Mononuclear cell (primary cell): ENCODE data around the gene GABRR2. TPM values are rescaled to one million over a fixed set of nuclear protein-coding genes. Genes with fewer than 3 reads are reported as not detected.

Experiments used
- H3K27me3 ChIP-seq: 2 replicates; pipeline ENCODE4 v1.6.0; 2011; ENCODE audit warnings: low read length, control low read depth; ENCODE audit not compliant: insufficient read depth
- H3K4me1 ChIP-seq: 2 replicates; pipeline ENCODE4 v1.5.1; 2011; ENCODE audit warnings: mild to moderate bottlenecking, low read length, control low read depth; ENCODE audit not compliant: insufficient read depth
- H3K4me3 ChIP-seq: 2 replicates; pipeline ENCODE4 v1.5.1; 2011; ENCODE audit warnings: mild to moderate bottlenecking, low read length, moderate library complexity
- H3K9me3 ChIP-seq: 2 replicates; pipeline ENCODE4 v1.5.1; 2011; ENCODE audit warnings: low read depth, mild to moderate bottlenecking, control low read depth, low read length
- total RNA-seq: library from RNA; depleted of rRNA; stranded (reverse); fragments of >200 nt; gene quantifications from one replicate; pipeline ENCODE4 v1.2.3, GENCODE V29; 2012

Gene GABRR2
- total RNA-seq, 1 donor, result 0.63 TPM

DNA sequence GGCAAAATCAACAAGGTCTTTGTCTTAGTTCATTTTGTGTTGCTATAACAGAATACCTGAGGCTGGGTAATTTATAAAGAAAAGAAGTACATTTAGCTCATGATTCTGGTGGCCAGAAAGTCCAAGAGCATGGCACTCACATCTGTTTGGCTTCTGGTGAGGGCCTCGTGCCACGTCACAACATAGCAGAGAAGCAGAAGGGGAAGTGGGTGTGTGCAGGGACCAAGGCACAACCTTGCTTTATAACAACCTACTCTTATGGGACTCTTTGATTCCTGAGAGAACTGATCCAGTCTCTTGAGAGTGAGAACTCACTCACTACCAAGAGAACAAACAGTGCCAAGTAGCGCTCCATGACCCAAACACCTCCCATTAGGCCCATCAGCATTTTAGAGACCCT is 25.4 kb downstream of the GABRR2 start:
- H3K4me3 ChIP-seq, result no peak overlapping the region
- H3K27me3 ChIP-seq, result no peaks in the 10 kb centered on the region
- no peaks in the 10 kb centered on the region for H3K4me1 ChIP-seq
- no peaks in the 10 kb centered on the region for H3K9me3 ChIP-seq

DNA sequence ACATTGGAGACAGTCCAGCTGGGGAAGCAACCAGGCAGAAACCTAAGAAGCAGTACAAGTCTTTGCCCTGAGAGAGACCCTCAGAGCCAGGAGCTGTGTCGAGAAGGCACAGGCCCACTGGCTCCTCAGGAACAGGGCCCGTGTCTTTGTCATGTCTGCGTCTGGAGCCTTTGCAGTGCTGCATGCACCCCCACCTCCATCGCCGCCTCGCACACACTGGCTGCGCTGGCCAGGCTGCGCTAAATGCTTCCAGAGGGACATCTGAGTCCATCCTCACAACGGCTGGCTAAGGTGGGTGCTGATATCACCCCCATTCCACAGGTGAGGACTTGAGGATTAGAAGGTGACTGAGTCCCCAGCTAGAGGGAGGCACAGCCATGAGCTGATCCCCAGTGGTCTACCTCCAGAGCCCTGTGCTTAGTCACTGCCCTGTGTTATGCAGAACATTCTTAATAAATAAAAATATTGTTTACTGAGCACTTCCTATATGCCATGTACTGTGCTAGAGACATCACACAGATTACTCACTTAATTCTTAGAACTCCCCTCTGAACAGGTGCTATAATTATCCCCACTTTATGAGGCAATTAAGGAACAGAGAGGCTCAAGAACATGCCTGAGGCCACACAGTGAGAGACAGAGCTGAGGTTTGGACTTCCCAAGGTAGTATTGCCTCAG is 27.6 kb downstream of the GABRR2 start:
- Histone ChIP-seq H3K9me3 (no peaks in the 10 kb centered on the region), H3K27me3 (no peaks in the 10 kb centered on the region), H3K4me1 (no peaks in the 10 kb centered on the region), H3K4me3 (no peak overlapping the region)

DNA sequence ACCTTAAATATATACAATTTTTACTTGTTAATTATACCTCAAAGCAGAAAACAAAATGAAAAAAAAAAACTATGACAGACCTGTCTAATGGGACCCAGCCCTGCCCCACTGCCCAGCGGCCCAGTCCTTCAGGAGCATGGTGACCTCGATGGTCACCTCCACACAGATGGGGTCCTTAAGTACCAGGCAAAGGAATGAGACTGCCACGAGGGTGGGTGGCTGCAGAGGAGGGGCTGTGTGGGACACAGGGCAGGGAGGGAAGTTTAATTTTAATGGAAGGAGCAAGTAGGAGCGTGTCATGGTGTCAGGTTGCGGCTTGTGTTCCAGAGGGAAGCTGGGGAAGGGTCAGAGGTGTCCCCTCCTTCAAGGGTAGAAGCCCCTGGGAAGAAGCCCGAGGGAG is 28.6 kb downstream of the GABRR2 start:
- H3K27me3 ChIP-seq, result no peaks in the 10 kb centered on the region
- H3K4me1 ChIP-seq, result no peaks in the 10 kb centered on the region
- no peaks in the 10 kb centered on the region for H3K9me3 ChIP-seq
- no peak overlapping the region for H3K4me3 ChIP-seq

DNA sequence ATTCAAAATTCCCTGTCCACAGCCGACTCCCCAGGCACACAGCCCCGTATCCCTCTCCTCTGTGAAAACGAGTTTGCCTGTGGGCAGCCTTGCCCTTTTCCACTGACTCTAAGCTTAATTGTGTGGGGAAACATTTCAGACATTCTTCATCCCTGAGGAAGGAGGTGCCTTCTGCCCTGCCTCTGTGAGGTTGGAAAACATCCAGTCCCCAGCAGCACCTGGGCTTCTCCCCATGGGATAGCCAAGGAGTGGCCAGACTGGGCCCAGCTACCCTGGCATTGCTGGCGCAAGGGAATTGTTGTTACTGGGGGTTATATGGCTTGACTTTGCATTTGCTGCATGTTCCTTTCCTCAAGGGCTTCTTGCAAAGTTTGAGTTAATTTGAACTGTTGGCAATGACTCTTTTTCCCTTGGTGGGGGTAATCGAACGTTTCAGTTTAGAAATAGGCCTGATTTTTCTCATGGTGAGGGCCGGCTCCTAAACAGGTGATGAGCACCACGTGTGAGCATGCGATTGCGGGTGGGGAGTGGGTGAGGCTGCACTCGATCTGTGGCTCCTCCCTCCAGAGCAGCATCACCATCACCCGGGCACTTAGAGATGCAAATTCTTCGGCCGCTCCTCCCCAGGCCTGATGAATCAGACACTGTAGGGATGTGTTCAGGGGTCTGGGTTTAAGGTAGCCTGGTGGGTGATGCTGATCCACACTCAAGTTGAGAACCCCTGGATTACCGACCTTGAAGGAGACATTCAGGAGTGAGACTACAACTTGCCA is 29.9 kb downstream of the GABRR2 start:
- no peaks in the 10 kb centered on the region for H3K27me3 ChIP-seq
- H3K4me3 ChIP-seq, result no peak overlapping the region
- no peaks in the 10 kb centered on the region for H3K4me1 ChIP-seq
- no peaks in the 10 kb centered on the region for H3K9me3 ChIP-seq

DNA sequence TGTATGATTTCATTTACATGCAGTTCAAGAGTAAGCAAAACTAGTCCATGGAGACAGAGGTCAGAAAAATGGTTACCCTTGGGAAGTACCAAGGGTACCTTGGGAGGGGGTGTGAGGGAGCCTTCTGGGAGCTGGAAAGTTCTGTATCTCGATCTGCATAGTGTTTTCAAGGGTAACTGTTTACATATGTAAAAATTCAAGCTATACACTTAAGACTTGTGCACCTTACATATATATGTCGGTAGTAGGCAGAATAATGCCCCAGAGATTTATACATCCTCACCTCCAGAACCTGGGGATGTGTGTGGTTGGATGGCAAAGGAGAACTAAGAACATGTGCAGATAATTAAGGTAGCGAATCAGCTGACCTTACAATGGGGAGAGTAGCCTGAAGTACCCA is 31.0 kb downstream of the GABRR2 start:
- H3K9me3 ChIP-seq, result no peaks in the 10 kb centered on the region
- H3K4me3 ChIP-seq, result no peak overlapping the region
- H3K27me3 ChIP-seq, result no peaks in the 10 kb centered on the region
- no peaks in the 10 kb centered on the region for H3K4me1 ChIP-seq

DNA sequence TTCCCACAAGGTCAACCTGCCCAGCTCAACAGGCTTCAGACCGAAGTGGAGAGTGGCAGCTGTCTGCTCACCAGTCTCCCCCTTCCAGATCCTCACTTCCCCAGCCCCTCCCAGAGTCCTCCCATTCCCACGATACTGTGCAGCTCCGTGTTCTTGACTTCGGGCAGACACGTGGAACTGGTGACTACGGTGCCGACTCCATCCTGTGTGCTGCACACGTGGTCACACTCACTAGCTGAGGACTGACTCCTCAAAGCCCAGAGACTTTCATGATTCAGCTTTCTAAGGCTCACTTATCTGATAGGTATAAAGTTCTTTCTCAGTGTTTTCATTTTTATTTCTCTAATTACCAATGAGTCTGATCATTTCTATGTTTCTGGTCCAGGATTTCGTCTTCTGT is 32.4 kb downstream of the GABRR2 start:
- H3K9me3 ChIP-seq, result no peaks in the 10 kb centered on the region
- no peak overlapping the region for H3K4me3 ChIP-seq
- H3K27me3 ChIP-seq, result no peaks in the 10 kb centered on the region
- no peaks in the 10 kb centered on the region for H3K4me1 ChIP-seq

DNA sequence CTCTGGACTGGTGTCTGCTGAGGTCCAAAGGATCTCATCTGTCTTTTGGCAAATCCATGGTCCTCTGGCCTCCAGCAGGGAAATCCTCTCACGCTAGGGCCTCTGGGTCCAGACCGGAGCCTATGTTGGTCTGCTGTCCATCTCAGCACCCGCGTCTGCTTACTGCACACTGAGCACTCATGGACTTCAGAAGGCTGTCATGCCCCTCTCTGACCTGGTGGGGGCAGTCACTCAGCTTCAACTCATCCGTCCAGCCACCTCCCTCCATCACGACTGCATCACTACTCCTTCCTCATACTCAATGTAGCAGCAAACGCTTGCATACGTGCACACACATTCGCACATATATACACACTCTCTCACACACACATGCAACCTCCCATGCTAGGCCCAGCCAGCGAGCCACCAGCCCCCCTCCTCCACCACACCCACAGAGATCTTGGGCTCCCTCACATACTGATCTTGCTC is 33.3 kb downstream of the GABRR2 start:
- no peaks in the 10 kb centered on the region for H3K27me3 ChIP-seq
- no peaks in the 10 kb centered on the region for H3K4me1 ChIP-seq
- no peaks in the 10 kb centered on the region for H3K9me3 ChIP-seq
- no peak overlapping the region for H3K4me3 ChIP-seq

DNA sequence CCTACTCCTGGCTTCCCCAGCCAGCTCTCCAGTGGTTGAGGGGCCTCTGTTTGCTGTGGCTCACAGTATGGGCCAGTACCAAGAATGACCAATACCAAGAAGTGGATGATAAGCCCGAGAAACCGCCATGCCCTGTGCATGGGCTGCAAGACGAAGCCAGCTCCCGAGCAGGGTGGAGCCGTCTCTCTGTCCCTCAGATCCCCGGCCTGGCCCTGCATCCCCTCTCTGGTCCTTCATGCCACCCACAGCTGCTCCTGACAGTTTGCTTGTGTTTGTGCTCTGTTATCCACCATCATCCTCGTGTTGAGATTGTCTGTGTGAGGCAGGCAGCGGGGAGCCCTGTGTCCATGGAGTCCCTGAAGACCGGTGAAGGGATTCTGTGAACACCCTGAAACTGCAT is 36.1 kb downstream of the GABRR2 start:
- no peaks in the 10 kb centered on the region for H3K27me3 ChIP-seq
- H3K4me3 ChIP-seq, result no peak overlapping the region
- no peaks in the 10 kb centered on the region for H3K4me1 ChIP-seq
- H3K9me3 ChIP-seq, result no peaks in the 10 kb centered on the region

DNA sequence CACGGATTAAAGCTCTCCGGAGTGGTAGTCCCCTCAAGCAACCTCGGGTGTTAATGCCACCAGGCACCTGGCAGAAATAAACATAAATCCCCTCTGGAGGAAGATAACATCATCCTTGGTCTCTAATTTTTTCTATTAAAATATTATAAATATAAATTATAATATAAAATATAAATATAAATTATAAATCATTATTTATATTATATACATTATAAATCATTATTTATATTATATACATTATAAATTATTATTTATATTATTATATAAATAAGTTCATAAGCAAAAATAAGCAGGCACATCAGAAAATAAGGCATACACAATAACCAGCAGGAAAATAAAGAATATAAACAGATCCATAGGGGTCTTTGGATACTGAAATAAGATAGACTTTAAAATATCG is 39.2 kb downstream of the GABRR2 start:
- no peaks in the 10 kb centered on the region for H3K9me3 ChIP-seq
- no peaks in the 10 kb centered on the region for H3K27me3 ChIP-seq
- no peak overlapping the region for H3K4me3 ChIP-seq
- peaks cover 10% of the 10 kb centered on the region for H3K4me1 ChIP-seq

DNA sequence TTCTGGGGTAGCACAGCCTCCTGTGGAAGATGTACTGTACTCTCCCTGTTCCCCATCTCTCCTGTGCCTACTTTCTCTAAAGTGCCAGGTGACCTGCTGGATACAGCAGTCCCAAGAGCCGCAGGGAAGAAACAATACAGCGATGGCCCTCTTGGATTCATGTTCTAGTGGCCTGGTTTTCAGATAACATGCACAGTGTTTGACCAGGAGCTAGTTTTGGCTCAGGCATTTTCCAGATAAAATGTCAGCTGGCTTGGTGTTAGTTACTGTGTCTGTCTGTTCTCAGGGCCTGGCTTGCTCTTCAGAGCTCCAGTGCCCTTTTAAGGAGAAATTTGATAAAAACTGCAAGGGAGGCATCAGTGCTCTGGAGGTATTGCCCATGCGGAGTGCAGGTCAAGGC is 41.3 kb downstream of the GABRR2 start:
- Histone ChIP-seq H3K4me3 (no peak overlapping the region), H3K9me3 (no peaks in the 10 kb centered on the region), H3K27me3 (no peaks in the 10 kb centered on the region), H3K4me1 (peaks cover 13% of the 10 kb centered on the region)

DNA sequence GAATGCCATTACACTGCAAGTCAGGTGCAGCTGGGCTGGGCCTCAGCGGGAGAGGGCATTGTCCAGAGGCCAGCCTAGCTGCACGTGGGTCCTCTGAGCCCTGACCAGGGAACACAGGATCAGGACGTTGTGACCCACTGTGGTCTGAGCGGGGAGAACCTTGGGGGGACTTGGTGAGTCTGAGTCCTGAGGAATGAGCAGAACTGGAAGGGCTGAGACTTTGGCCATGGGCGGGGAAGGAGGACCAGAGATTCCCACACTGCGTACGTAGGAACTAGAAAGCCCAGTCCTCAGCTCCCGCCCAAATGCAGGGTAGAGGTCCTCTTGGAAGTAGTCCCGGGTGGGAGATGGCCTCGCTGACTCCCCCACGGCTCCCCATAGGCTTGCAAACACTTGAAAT is 42.5 kb downstream of the GABRR2 start:
- H3K4me3 ChIP-seq, result no peak overlapping the region
- H3K9me3 ChIP-seq, result no peaks in the 10 kb centered on the region
- H3K4me1 ChIP-seq, result peaks cover 13% of the 10 kb centered on the region
- no peaks in the 10 kb centered on the region for H3K27me3 ChIP-seq

DNA sequence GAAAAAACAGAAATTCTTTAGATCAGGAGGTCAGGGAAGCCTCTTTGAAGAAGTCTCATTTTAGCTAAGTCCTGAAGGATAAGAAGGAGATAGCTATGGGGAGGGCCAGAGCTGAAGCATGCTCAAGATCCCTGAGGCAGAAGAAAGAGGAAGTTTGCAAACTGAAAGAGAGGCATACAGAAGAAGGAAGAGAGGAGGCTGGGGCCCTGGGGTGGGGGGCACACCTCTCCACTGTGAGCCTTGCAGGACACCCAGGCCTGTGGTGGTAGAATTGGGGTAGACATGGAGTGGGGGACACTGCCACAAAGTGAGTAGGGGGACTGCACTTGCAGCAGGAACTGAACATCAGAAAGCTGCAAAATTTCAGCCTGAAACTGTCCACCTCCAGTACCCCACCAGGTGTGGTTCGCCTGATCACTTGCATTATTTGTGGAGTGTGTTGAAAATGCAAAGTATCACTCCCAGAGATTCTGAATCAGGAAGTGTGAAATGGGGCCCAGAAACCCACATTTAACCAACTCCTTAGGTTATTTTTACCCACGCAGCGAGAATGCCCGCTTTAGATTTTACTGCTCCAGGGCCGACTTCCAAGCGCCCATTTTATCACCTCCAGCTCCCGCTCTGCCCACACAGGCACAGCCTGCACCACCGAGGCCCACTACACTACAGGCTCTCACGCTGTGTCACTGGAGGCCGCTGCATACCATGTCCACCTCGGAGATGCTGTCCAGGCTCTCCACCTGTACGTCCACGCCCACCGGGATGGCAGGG is 44.0 kb downstream of the GABRR2 start:
- H3K4me1 ChIP-seq, result peaks cover 13% of the 10 kb centered on the region
- H3K4me3 ChIP-seq, result no peak overlapping the region
- H3K27me3 ChIP-seq, result no peaks in the 10 kb centered on the region
- no peaks in the 10 kb centered on the region for H3K9me3 ChIP-seq

DNA sequence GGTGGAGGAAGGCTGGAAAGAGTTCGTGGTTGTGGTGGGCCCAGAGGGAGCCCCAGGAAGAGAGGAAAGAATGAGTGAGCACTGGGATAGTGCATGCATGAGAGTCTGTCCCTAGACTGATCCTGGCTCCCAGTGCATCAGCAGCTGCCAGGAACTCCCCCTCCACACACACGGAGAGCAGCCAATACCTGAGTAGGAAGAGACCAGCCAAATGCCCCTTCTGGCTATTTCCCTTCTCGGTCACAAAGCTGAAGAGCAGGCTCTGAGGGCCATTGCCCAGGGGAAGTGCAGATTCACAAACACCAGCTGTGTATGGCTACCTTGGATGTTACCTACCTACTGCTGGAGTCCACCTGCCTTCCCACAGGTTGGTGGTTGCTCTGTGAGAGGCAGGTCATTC is 45.1 kb downstream of the GABRR2 start:
- no peak overlapping the region for H3K4me3 ChIP-seq
- H3K4me1 ChIP-seq, result peaks cover 13% of the 10 kb centered on the region
- no peaks in the 10 kb centered on the region for H3K27me3 ChIP-seq
- H3K9me3 ChIP-seq, result no peaks in the 10 kb centered on the region

DNA sequence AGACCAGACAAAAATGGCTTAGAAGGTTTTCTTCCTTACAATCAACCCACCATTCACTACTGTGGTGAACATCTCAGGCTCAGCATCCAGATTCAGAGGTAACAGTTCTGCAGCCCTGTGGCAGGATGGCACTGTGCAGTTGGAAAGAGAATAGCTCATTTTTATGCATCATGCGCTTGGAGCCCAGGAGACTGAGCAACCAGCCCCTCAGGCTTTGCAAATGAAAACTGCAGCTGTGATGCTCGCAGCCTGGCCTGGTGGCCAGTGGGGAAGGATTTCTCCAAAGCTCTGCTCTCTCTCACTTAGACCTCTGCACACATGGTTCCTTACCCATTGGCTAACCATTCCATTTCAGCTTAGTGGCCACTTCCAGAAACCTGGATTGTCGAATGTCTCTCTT is 45.8 kb downstream of the GABRR2 start:
- Histone ChIP-seq H3K4me1 (peaks cover 13% of the 10 kb centered on the region), H3K9me3 (no peaks in the 10 kb centered on the region), H3K4me3 (no peak overlapping the region), H3K27me3 (no peaks in the 10 kb centered on the region)

DNA sequence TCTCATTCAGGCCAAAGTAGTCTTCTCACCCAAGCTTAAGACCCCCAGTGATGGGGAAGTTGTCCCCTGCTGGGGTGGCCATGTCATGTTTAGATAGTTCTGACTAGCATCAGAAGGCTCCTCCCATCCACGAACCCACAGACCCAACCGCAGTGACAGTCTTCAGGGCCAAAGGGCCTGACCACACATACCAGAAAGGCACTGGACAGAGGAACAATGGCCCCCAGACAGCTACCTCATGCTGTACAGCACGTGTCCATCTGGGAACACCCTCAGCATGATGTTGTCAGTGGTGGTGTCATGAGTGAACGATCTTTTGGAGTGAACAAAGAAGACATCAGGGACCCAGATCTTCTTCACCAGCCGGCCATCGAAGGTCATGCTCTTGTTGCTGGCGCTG is 46.3 kb downstream of the GABRR2 start:
- Histone ChIP-seq H3K9me3 (no peaks in the 10 kb centered on the region), H3K4me3 (no peak overlapping the region), H3K4me1 (peaks cover 13% of the 10 kb centered on the region), H3K27me3 (no peaks in the 10 kb centered on the region)
